NCI-H460 (cell line): Measurements from ENCODE around the gene FNIP1. TPM values are rescaled to one million over a fixed set of nuclear protein-coding genes. Genes with fewer than 3 reads are reported as not detected.
"Not testable (repeated sequence)": the region's sequence is repeated elsewhere in the genome, so short reads cannot be mapped to it uniquely, and the experiment has no call there.

Experiments used
- DNase-seq: peaks from one replicate; pipeline ENCODE4 v3.0.0-alpha.2; 2016; ENCODE audit warnings: low read depth; ENCODE audit errors: extremely low read depth
- polyA plus RNA-seq: library from polyadenylated mRNA; depleted of rRNA; stranded (reverse); fragments of >200 nt; gene quantifications from 2 replicates; pipeline ENCODE4 v1.2.3, GENCODE V29; 2014; cell fraction: nucleus; rRNA removed
- total RNA-seq: library from RNA; depleted of rRNA; stranded (reverse); fragments of >200 nt; shearing (Covaris generic); gene quantifications from 2 replicates; pipeline ENCODE4 v1.2.3, GENCODE V29; 2014; rRNA removed

Gene FNIP1
- total RNA-seq, result 19.3 and 20.7 TPM in 2 replicates
- 9.2 and 12.8 TPM in 2 replicates for polyA plus RNA-seq

- DNase-seq, result peak; percentile 95
These were observed at the start of gene FNIP1 for GRCh38 chr5:131796793-131797693. Gene FNIP1, minus strand, starts transcription at chr5:131797017. Its CDS starts 96 bp downstream, at chr5:131796921.

GRCh38 chr5:131846536-131846935 lies 49.7 kb upstream of the FNIP1 start:
- DNase-seq, result no peak

GRCh38 chr5:131845828-131846227 lies 49.0 kb upstream of the FNIP1 start:
- no peak for DNase-seq

- not testable (repeated sequence) for DNase-seq
These were observed 46.2 kb upstream of the FNIP1 start for GRCh38 chr5:131842971-131843370.

GRCh38 chr5:131832702-131833101 lies 35.9 kb upstream of the FNIP1 start:
- DNase-seq, result not testable (repeated sequence)

- DNase-seq, result no peak
These were observed 28.7 kb upstream of the FNIP1 start for GRCh38 chr5:131825404-131826013.

GRCh38 chr5:131824631-131825030 lies 27.8 kb upstream of the FNIP1 start:
- no peak for DNase-seq

- DNase-seq, result no peak
These were observed 24.4 kb upstream of the FNIP1 start for GRCh38 chr5:131821221-131821620.

- no peak for DNase-seq
These were observed 21.3 kb upstream of the FNIP1 start for GRCh38 chr5:131818001-131818724.

GRCh38 chr5:131814990-131815389 lies 18.2 kb upstream of the FNIP1 start:
- peak; percentile 51 for DNase-seq

GRCh38 chr5:131812371-131813160 lies 15.7 kb upstream of the FNIP1 start:
- DNase-seq, result no peak

GRCh38 chr5:131810510-131811249 lies 13.9 kb upstream of the FNIP1 start:
- no peak for DNase-seq

GRCh38 chr5:131795879-131796792 lies 681 bp downstream of the FNIP1 start:
- DNase-seq, result peak; percentile 21

- DNase-seq, result no peak
These were observed 1.6 kb downstream of the FNIP1 start for GRCh38 chr5:131795228-131795627.

- no peak for DNase-seq
These were observed 2.2 kb downstream of the FNIP1 start for GRCh38 chr5:131794586-131794985.

GRCh38 chr5:131792896-131793295 lies 3.9 kb downstream of the FNIP1 start:
- no peak for DNase-seq

- DNase-seq, result no peak
These were observed 5.0 kb downstream of the FNIP1 start for GRCh38 chr5:131791866-131792265.

GRCh38 chr5:131790550-131790949 lies 6.3 kb downstream of the FNIP1 start:
- no peak for DNase-seq

GRCh38 chr5:131789765-131790164 lies 7.1 kb downstream of the FNIP1 start:
- DNase-seq, result no peak
